Tracheal epithelial cell (primary cell): Measurements from ENCODE around the gene DNAH5. TPM values are rescaled to one million over a fixed set of nuclear protein-coding genes. Genes with fewer than 3 reads are reported as not detected.

Source experiments
- total RNA-seq: library from RNA; depleted of rRNA; stranded (reverse); fragments of >200 nt; gene quantifications from 2 replicates; pipeline ENCODE4 v1.2.1, GENCODE V29; 2014

Gene DNAH5
- 0.43 and 0.96 TPM in 2 replicates for total RNA-seq

GRCh38 chr5:13944560-13945199 lies at the start of gene DNAH5:
Gene DNAH5 (minus strand): TSS chr5:13944688. CDS start chr5:13944438, 250 bp downstream.

Other genes with a start within 250 kb of the DNAH5 start
- gene TRIO, start 198.7 kb upstream of the DNAH5 start, total RNA-seq, result 53.1 and 140 TPM in 2 replicates